ENCODE results near the gene TMEM121.

DNA sequence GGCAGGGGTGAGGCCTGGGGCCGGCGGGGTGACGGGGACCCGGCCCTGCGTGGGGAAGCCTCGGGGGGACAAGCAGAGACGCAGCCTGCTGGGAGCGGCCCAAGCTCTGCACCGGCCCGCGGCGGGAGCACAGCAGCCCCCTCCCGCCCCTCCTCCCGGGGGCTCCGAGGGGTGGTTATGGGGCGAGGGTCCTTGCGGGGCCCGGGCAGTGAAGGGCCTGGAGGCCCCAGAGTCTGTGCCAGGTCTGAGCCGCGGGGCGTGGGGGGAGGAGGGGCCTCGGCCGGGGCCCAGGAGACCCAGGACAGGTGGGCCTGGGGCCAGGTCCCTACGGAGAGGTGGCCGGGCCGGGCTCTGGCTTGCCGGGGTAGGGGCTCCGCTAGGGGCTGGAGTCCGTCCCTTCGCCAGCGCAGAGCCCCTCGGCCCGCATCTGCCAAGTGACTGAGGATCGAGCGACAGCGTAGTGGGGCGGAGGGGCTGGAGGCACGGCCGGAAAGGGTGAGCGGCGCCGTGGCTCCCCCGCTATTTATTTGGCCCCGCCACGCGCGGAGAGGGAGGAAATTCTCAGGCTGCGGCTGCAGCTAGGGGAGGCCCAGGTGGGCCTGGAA is 495 bp downstream of the TMEM121 start:
- TF ChIP-seq, protein P1, sequence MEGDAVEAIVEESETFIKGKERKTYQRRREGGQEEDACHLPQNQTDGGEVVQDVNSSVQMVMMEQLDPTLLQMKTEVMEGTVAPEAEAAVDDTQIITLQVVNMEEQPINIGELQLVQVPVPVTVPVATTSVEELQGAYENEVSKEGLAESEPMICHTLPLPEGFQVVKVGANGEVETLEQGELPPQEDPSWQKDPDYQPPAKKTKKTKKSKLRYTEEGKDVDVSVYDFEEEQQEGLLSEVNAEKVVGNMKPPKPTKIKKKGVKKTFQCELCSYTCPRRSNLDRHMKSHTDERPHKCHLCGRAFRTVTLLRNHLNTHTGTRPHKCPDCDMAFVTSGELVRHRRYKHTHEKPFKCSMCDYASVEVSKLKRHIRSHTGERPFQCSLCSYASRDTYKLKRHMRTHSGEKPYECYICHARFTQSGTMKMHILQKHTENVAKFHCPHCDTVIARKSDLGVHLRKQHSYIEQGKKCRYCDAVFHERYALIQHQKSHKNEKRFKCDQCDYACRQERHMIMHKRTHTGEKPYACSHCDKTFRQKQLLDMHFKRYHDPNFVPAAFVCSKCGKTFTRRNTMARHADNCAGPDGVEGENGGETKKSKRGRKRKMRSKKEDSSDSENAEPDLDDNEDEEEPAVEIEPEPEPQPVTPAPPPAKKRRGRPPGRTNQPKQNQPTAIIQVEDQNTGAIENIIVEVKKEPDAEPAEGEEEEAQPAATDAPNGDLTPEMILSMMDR (IDR thresholded peaks at IDR 0.05) = no peak
- TF ChIP-seq POLR2A (IDR thresholded peaks at IDR 0.05) = no peak
- no peak for TF ChIP-seq EP300 (IDR thresholded peaks at IDR 0.05)
- no peak for TF ChIP-seq POLR2AphosphoS5 (IDR thresholded peaks at IDR 0.05)
